Measurements from ENCODE around the gene SCD. TPM values are rescaled to one million over a fixed set of nuclear protein-coding genes. Genes with fewer than 3 reads are reported as not detected.

Gene SCD
- total RNA-seq, 4 donors from 2014 or later: 24.3 to 53.9 (median 49.7) TPM

DNA sequence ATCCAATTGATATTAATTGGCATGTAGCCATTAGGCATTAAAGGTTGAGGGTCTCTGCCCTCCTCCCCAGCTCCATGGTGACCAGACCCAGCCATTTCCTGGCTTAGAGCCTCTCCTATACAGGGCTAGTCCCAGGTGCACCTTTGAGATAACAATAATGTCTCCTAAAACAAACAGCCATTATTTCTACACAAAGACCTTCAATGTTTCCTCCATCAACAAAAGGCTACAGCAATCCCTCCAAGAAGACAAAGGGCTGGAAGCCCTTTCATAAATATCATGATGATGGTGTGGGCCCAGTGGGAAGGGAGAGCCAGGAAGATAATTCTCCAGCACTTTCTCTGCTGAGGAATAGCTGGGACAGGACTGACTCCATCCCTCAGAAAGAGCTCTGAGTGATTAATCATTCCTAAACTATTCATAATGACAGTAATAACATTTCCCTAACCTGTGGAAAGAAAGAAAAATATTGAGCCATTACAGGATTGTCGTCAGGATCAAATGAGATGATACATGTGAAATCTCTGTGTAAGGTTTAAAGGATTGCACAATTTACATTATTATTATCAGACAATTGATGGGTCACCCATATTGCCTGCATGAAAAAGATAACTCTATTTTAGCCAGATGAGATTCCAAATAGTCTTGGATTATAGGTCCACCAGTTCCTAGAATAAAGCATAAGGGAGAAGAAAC, 27.2 kb upstream of the SCD start:
- H3K27me3 ChIP-seq: peaks cover 27% of the 10 kb centered on the region
- 46% methylated on average over 1 of the region's 1 CpG for WGBS
- no peaks in the 10 kb centered on the region for H3K36me3 ChIP-seq
- H3K27ac ChIP-seq: no peak overlapping the region
- H3K4me3 ChIP-seq: no peak overlapping the region
- TF ChIP-seq EP300 (IDR thresholded peaks at IDR 0.05) (no peak), POLR2AphosphoS5 (IDR thresholded peaks at IDR 0.05) (no peak), POLR2A (IDR thresholded peaks at IDR 0.05) (no peak)
- TF ChIP-seq, protein P1, sequence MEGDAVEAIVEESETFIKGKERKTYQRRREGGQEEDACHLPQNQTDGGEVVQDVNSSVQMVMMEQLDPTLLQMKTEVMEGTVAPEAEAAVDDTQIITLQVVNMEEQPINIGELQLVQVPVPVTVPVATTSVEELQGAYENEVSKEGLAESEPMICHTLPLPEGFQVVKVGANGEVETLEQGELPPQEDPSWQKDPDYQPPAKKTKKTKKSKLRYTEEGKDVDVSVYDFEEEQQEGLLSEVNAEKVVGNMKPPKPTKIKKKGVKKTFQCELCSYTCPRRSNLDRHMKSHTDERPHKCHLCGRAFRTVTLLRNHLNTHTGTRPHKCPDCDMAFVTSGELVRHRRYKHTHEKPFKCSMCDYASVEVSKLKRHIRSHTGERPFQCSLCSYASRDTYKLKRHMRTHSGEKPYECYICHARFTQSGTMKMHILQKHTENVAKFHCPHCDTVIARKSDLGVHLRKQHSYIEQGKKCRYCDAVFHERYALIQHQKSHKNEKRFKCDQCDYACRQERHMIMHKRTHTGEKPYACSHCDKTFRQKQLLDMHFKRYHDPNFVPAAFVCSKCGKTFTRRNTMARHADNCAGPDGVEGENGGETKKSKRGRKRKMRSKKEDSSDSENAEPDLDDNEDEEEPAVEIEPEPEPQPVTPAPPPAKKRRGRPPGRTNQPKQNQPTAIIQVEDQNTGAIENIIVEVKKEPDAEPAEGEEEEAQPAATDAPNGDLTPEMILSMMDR (IDR thresholded peaks at IDR 0.05): no peak
- H3K9me3 ChIP-seq: no peaks in the 10 kb centered on the region
- no peak for DNase-seq (ENCODE audit: low spot score in 2 of 2)
- no peaks in the 10 kb centered on the region for H3K4me1 ChIP-seq

DNA sequence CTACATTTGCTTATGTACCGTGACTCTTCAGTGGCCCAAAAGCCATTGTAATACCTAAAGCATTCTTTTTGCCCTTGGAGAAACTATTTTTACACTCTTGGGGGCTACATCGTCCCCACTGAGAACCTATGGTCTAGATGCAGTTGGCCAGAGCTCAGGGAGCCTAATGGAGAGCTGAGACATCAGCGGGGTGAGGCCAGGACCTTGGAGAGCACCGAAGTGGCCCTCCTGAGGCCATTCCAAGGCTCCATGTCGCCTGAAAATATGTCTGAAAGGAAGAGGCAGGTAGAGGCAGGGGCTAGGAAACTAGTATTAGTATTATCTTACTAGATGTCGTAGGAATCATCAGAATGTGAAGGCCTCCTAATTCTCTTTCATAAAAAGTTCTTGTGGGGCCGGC, 21.9 kb upstream of the SCD start:
- no peaks in the 10 kb centered on the region for H3K36me3 ChIP-seq
- peaks cover 6% of the 10 kb centered on the region for H3K4me1 ChIP-seq
- no peak overlapping the region for H3K4me3 ChIP-seq
- no peaks in the 10 kb centered on the region for H3K9me3 ChIP-seq
- H3K27me3 ChIP-seq: peaks cover 21% of the 10 kb centered on the region
- no peak overlapping the region for H3K27ac ChIP-seq
- WGBS: 39% methylated on average over 7 of the region's 7 CpGs
- no peak for TF ChIP-seq POLR2A (IDR thresholded peaks at IDR 0.05)
- no peak for DNase-seq (ENCODE audit: low spot score in 2 of 2)

DNA sequence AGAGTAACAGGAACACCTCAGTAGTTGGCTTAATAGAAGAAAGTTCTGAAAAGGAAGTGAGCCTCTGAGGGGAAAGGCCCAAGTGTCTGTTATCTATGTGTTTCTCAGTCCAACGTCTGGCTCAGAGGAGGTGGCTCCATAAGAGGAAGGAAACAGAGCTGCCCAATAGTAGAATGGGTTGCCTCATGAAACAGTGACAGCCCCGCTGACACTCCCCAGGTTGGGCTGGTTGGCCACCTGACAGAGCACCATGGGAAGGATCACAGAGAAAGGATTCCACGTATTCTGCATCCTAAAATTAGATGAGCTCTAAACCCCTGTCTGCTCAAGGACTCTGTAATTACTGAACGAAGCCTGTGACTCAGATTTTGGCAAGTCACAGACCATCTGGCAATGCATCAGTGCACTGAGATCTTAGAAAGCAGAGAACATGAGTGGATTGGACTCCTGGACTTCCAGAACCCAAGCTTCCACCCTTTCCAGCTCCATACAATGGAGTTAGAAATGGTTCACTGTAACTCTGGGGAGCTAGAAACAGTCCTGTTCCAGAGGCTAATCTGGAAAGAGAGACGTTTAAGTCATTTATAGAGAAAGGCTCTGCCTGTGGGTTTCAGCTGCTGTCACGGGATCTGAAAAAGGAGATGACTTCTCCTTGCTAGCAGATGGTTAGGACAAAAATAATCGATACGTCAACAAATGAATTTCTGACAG, 19.9 kb upstream of the SCD start:
- H3K27me3 ChIP-seq: peaks cover 33% of the 10 kb centered on the region
- H3K4me3 ChIP-seq: no peak overlapping the region
- DNase-seq (ENCODE audit: low spot score in 2 of 2): no peak
- no peaks in the 10 kb centered on the region for H3K9me3 ChIP-seq
- 37% methylated on average over 8 of the region's 8 CpGs for WGBS
- H3K27ac ChIP-seq: no peak overlapping the region
- no peaks in the 10 kb centered on the region for H3K36me3 ChIP-seq
- TF ChIP-seq POLR2AphosphoS5 (IDR thresholded peaks at IDR 0.05) (no peak), EP300 (IDR thresholded peaks at IDR 0.05) (no peak), POLR2A (IDR thresholded peaks at IDR 0.05) (no peak)
- TF ChIP-seq, protein P1 (IDR thresholded peaks at IDR 0.05): no peak
- peaks cover 6% of the 10 kb centered on the region for H3K4me1 ChIP-seq

DNA sequence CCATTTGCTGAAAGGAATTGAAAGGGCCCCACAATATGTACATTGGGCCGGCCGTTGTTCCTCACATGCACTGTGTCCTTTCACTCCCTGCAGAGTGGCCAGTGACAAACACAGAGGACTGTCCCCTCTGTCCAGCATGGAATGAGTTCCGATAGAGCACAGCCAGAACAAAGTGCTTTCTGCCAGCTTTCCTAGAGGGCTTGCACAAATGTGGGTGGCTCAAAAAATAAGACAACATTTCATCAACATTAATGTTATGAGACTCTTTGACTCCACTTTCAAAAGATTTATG, 19.4 kb upstream of the SCD start:
- no peaks in the 10 kb centered on the region for H3K9me3 ChIP-seq
- TF ChIP-seq POLR2AphosphoS5 (IDR thresholded peaks at IDR 0.05) (no peak), POLR2A (IDR thresholded peaks at IDR 0.05) (no peak), EP300 (IDR thresholded peaks at IDR 0.05) (no peak)
- TF ChIP-seq, protein P1 (IDR thresholded peaks at IDR 0.05): no peak
- no peak overlapping the region for H3K27ac ChIP-seq
- DNase-seq (ENCODE audit: low spot score in 2 of 2): no peak
- peaks cover 6% of the 10 kb centered on the region for H3K4me1 ChIP-seq
- H3K36me3 ChIP-seq: no peaks in the 10 kb centered on the region
- WGBS: 79% methylated on average over 3 of the region's 3 CpGs
- H3K27me3 ChIP-seq: peaks cover 33% of the 10 kb centered on the region
- H3K4me3 ChIP-seq: no peak overlapping the region

GRCh38 chr10:100328198-100328597, 18.8 kb upstream of the SCD start:
- TF ChIP-seq EP300 (IDR thresholded peaks at IDR 0.05) (no peak), POLR2A (IDR thresholded peaks at IDR 0.05) (no peak), POLR2AphosphoS5 (IDR thresholded peaks at IDR 0.05) (no peak)
- TF ChIP-seq, protein P1 (IDR thresholded peaks at IDR 0.05): no peak
- H3K9me3 ChIP-seq: no peaks in the 10 kb centered on the region
- peaks cover 6% of the 10 kb centered on the region for H3K4me1 ChIP-seq
- no peak overlapping the region for H3K4me3 ChIP-seq
- no peaks in the 10 kb centered on the region for H3K36me3 ChIP-seq
- no peak for DNase-seq (ENCODE audit: low spot score in 2 of 2)
- H3K27me3 ChIP-seq: peaks cover 33% of the 10 kb centered on the region
- 68% methylated on average over 5 of the region's 5 CpGs for WGBS
- no peak overlapping the region for H3K27ac ChIP-seq

Measured in suprapubic skin (tissue), 4 donors.